ENCODE measurements around the gene GCH1. TPM values are rescaled to one million over a fixed set of nuclear protein-coding genes. Genes with fewer than 3 reads are reported as not detected.
"Not testable (repeated sequence)": the region's sequence is repeated elsewhere in the genome, so short reads cannot be mapped to it uniquely, and the experiment has no call there.

The GCH1 gene
- total RNA-seq, 1 donor: 9.1 TPM

DNA sequence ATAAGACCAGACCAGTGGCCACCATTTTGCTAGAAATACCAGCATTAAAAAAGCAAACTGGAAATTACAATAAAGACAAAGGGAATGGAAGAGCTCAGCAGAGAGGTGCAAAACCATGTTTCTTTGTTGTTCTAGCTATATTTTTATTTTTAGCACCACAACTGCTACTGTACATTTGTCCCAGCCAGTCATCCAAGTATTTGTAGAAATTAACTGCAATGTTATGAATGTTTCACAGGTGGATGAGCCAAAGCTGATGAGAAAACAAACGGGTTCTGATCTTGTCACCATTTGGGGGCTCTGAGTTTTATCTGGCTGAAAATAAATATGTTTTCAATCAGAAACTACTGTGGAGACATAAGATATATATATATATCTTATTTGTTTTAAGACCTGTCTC lies 24.9 kb upstream of the GCH1 start:
- no peak for DNase-seq (ENCODE audit: low read depth)
- TF ChIP-seq, protein P1, sequence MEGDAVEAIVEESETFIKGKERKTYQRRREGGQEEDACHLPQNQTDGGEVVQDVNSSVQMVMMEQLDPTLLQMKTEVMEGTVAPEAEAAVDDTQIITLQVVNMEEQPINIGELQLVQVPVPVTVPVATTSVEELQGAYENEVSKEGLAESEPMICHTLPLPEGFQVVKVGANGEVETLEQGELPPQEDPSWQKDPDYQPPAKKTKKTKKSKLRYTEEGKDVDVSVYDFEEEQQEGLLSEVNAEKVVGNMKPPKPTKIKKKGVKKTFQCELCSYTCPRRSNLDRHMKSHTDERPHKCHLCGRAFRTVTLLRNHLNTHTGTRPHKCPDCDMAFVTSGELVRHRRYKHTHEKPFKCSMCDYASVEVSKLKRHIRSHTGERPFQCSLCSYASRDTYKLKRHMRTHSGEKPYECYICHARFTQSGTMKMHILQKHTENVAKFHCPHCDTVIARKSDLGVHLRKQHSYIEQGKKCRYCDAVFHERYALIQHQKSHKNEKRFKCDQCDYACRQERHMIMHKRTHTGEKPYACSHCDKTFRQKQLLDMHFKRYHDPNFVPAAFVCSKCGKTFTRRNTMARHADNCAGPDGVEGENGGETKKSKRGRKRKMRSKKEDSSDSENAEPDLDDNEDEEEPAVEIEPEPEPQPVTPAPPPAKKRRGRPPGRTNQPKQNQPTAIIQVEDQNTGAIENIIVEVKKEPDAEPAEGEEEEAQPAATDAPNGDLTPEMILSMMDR (IDR thresholded peaks at IDR 0.05; ENCODE audit: insufficient read depth, low read depth, low read length): no peak
- H3K4me3 ChIP-seq (ENCODE audit: low read depth, low read length): no peak overlapping the region

GRCh38 chr14:54926570-54926969 lies 23.9 kb upstream of the GCH1 start:
- H3K4me3 ChIP-seq (ENCODE audit: low read depth, low read length); DNase-seq (ENCODE audit: low read depth): not testable (repeated sequence)

DNA sequence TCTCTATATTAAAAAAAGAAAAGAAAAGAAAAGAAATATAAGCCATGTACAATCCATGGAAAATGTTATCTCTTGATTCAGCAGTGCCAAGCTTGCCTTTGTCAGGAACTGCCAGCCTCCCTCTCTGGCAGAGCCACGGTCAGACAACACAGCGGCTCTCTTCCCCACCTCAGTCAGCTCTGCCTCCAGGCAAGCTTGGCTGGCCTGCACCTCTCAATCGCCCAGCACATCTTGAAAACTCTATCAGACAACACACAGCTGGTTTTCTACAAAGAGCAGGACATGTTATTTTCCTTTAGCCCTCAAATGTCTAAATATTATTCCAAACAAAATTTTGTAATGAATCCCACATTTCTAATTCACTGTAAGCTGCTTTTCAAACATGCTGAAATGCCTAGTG lies 20.0 kb upstream of the GCH1 start:
- no peak overlapping the region for H3K4me3 ChIP-seq (ENCODE audit: low read depth, low read length)
- no peak for DNase-seq (ENCODE audit: low read depth)
- TF ChIP-seq, protein P1 (IDR thresholded peaks at IDR 0.05; ENCODE audit: insufficient read depth, low read depth, low read length): no peak

DNA sequence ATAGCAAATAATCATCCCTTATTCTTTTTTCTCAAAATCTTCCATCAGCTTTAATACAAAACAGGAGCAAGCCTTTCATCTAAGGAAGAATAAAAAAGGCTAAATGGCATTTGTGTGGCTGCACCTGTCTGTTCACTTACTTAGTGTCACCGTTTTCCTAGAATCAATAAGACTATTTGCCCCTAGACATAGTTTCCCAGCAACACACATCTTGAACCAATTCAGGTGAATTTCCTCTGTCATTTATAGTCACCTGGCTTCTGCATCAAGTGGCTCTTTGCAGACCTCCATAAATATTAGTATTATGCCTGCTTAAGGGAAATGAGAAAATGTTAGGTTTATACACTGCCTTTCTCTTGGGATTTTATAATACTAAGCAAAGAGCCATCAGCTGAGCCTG lies 17.4 kb upstream of the GCH1 start:
- TF ChIP-seq, protein P1 (IDR thresholded peaks at IDR 0.05; ENCODE audit: insufficient read depth, low read depth, low read length): no peak

GRCh38 chr14:54919330-54919729 lies 16.7 kb upstream of the GCH1 start:
- no peak for DNase-seq (ENCODE audit: low read depth)
- TF ChIP-seq, protein P1 (IDR thresholded peaks at IDR 0.05; ENCODE audit: insufficient read depth, low read depth, low read length): no peak

More for the DNA sequence above, 17.4 kb upstream of the GCH1 start:
- H3K4me3 ChIP-seq (ENCODE audit: low read depth, low read length): no peak overlapping the region
- DNase-seq (ENCODE audit: low read depth): no peak

GRCh38 chr14:54918427-54918826 lies 15.8 kb upstream of the GCH1 start:
- TF ChIP-seq, protein P1 (IDR thresholded peaks at IDR 0.05; ENCODE audit: insufficient read depth, low read depth, low read length): no peak
- no peak overlapping the region for H3K4me3 ChIP-seq (ENCODE audit: low read depth, low read length)
- no peak for DNase-seq (ENCODE audit: low read depth)

More at GRCh38 chr14:54919330-54919729, 16.7 kb upstream of the GCH1 start:
- H3K4me3 ChIP-seq (ENCODE audit: low read depth, low read length): no peak overlapping the region

- no peak overlapping the region for H3K4me3 ChIP-seq (ENCODE audit: low read depth, low read length)
- TF ChIP-seq, protein P1 (IDR thresholded peaks at IDR 0.05; ENCODE audit: insufficient read depth, low read depth, low read length): no peak
- DNase-seq (ENCODE audit: low read depth): no peak
Observed at GRCh38 chr14:54916101-54916500, 13.5 kb upstream of the GCH1 start.

Measured in fibroblast of villous mesenchyme (primary cell).